Lung (tissue), 12 donors: ENCODE results near the gene PODNL1. TPM values are rescaled to one million over a fixed set of nuclear protein-coding genes. Genes with fewer than 3 reads are reported as not detected.
"Not testable (repeated sequence)": the region's sequence is repeated elsewhere in the genome, so short reads cannot be mapped to it uniquely, and the experiment has no call there.

Source experiments
- ATAC-seq: fragments of 200-7000 bp; cut with Tn5 transposase; one replicate; pipeline ENCODE4 v1.9.1; 2020; ENCODE audit warnings: moderate number of reproducible peaks; ENCODE audit not compliant: insufficient read depth, low FRiP score
- DNase-seq, 3 donors: peaks; one replicate each; pipeline ENCODE4 v3.0.0-alpha.2; 2013 to 2017
- H3K27ac ChIP-seq, 2 donors: one replicate each; pipeline ENCODE4 v1.5.1; 2013; ENCODE audit warnings: mild to moderate bottlenecking in 2 of 2, moderate library complexity in 2 of 2, control low read depth in 1 of 2, inconsistent platforms in 1 of 2, low read depth in 1 of 2, low read length in 1 of 2
- H3K27me3 ChIP-seq, 3 donors: one replicate each; pipeline ENCODE4 v1.5.1; 2013; ENCODE audit warnings: low read length in 2 of 3; ENCODE audit not compliant: control insufficient read depth in 3 of 3, insufficient read depth in 3 of 3
- H3K36me3 ChIP-seq, 4 donors: one replicate each; pipeline ENCODE4 v1.5.1; 2013; ENCODE audit warnings: low read length in 4 of 4, mild to moderate bottlenecking in 1 of 4, moderate library complexity in 1 of 4; ENCODE audit not compliant: control insufficient read depth in 4 of 4, insufficient read depth in 4 of 4
- H3K4me1 ChIP-seq, 5 donors: one replicate each; pipeline ENCODE4 v1.5.1; 2013; ENCODE audit warnings: low read length in 5 of 5, mild to moderate bottlenecking in 2 of 5, moderate library complexity in 1 of 5; ENCODE audit not compliant: control insufficient read depth in 5 of 5, insufficient read depth in 5 of 5
- H3K4me3 ChIP-seq: one replicate; pipeline ENCODE4 v1.5.1; 2013; ENCODE audit warnings: mild to moderate bottlenecking, control low read depth, moderate library complexity
- H3K9ac ChIP-seq, 2 donors: one replicate each; pipeline ENCODE4 v1.5.1; 2013; ENCODE audit warnings: low read length in 2 of 2, control low read depth in 1 of 2; ENCODE audit not compliant: insufficient read depth in 1 of 2
- H3K9me3 ChIP-seq, 4 donors: one replicate each; pipeline ENCODE4 v1.5.1; 2013; ENCODE audit warnings: low read length in 3 of 4, mild to moderate bottlenecking in 1 of 4, moderate library complexity in 1 of 4; ENCODE audit not compliant: control insufficient read depth in 4 of 4, insufficient read depth in 3 of 4
- WGBS, 2 donors: extraction: QIAGEN DNeasy Blood & Tissue Kit; methylation state at CpG; one replicate each; pipeline ENCODE4 v1.1.7; 2013; 5-methylcytosine and 5-hydroxymethylcytosine counted together
- polyA plus RNA-seq, 2 donors: library from polyadenylated mRNA; stranded (reverse); fragments of 200-250 nt; gene quantifications; one replicate each; pipeline ENCODE4 v1.2.1, GENCODE V29; 2013
- total RNA-seq, 2 donors: library from RNA; depleted of rRNA in 1 of 2; stranded (reverse); fragments of >200 nt in 1 of 2; gene quantifications; one replicate each; pipeline ENCODE4 v1.2.1, GENCODE V29; 2014 to 2021
- TF ChIP-seq, protein P1 (sequence below): IDR thresholded peaks from 2 replicates; pipeline ENCODE4 v1.5.1; 2012; ENCODE audit warnings: mild to moderate bottlenecking; ENCODE audit errors: control extremely low read depth, extremely low read depth
- donor health status: control.
- donor health status: control.
- donor health status: Bipolar disorder and iron deficiency.
- donor health status: healthy.
- donor health status: DM: yes; HTN: yes; CAD: no.

PODNL1 gene
- total and polyA plus RNA-seq, 4 donors: 0.55 to 6.4 (median 0.92) TPM

DNA sequence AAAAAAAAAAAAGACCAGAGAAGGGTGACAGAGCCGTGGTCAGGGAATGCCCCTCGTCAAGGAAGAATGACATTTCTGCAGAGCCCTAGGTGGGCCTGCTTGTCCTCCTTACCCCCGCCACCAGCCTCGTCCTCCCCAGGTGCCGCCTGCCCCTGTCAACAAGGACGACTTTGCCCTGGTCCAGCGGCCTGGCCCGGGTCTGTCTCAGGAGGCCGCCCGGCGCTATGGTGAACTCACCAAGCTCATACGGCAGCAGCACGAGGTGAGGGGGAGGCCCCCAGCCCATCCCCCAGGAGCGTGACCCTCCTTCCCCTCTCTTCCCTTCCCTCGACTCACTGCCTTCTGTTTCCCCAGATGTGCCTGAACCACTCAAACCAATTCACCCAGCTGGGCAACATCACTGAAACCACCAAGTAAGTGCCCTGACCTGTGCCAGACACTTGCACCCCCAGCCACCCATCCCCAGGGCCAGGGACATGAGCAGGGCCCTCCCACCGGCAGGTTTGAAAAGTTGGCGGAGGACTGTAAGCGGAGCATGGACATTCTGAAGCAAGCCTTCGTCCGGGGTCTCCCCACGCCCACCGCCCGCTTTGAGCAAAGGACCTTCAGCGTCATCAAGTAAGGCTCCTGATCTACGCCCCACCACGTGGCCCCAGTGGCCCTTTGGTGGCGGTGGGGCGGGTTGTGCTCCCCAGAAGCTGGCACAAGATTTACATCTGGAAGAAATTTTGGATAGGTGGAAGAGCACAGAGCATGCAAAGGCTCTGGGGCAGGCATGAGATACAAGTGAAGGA lies 14.8 kb downstream of the PODNL1 start:
- Histone ChIP-seq H3K4me3 (no peak overlapping the region), H3K9me3 (peaks cover 0 to 6% (median 0%) of the 10 kb centered on the region in 4 donors), H3K27me3 (no peaks in the 10 kb centered on the region), H3K9ac (no peak overlapping the region), H3K4me1 (peaks cover 0 to 10% (median 0%) of the 10 kb centered on the region in 5 donors), H3K36me3 (peaks cover 4 to 50% (median 17%) of the 10 kb centered on the region in 4 donors), H3K27ac (no peak overlapping the region)
- 96 to 97% methylated on average over 28 of the region's 28 CpGs for WGBS, 2 donors
- no peak for ATAC-seq
- TF ChIP-seq, protein P1, sequence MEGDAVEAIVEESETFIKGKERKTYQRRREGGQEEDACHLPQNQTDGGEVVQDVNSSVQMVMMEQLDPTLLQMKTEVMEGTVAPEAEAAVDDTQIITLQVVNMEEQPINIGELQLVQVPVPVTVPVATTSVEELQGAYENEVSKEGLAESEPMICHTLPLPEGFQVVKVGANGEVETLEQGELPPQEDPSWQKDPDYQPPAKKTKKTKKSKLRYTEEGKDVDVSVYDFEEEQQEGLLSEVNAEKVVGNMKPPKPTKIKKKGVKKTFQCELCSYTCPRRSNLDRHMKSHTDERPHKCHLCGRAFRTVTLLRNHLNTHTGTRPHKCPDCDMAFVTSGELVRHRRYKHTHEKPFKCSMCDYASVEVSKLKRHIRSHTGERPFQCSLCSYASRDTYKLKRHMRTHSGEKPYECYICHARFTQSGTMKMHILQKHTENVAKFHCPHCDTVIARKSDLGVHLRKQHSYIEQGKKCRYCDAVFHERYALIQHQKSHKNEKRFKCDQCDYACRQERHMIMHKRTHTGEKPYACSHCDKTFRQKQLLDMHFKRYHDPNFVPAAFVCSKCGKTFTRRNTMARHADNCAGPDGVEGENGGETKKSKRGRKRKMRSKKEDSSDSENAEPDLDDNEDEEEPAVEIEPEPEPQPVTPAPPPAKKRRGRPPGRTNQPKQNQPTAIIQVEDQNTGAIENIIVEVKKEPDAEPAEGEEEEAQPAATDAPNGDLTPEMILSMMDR: no peak
- no peak for DNase-seq

DNA sequence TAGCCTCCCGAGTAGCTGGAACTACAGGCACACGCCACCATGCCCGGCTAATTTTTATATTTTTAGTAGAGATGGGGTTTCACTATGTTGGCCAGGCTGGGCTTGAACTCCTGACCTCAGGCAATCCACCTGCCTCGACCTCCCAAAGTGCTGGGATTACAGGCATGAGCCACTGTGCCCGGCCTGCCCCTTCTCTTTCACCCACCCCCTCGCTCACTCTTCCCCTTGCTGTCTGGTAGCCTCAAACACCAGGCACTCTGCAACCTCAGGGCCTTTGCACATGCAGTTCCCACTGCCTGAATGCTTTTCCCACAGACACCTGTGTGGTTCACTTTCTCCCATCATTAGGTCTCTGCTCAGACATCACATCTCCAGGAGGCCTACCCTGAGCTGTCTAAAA lies 16.1 kb downstream of the PODNL1 start:
- whole genome bisulfite sequencing, 2 donors: 97 to 98% methylated on average over 6 of the region's 6 CpGs
- ATAC-seq, H3K9me3 ChIP-seq, H3K9ac ChIP-seq, H3K4me1 ChIP-seq, H3K27me3 ChIP-seq, H3K27ac ChIP-seq, H3K4me3 ChIP-seq, DNase-seq: not testable (repeated sequence)
- H3K36me3 ChIP-seq: peaks cover 4 to 49% (median 16%) of the 10 kb centered on the region in 4 donors

DNA sequence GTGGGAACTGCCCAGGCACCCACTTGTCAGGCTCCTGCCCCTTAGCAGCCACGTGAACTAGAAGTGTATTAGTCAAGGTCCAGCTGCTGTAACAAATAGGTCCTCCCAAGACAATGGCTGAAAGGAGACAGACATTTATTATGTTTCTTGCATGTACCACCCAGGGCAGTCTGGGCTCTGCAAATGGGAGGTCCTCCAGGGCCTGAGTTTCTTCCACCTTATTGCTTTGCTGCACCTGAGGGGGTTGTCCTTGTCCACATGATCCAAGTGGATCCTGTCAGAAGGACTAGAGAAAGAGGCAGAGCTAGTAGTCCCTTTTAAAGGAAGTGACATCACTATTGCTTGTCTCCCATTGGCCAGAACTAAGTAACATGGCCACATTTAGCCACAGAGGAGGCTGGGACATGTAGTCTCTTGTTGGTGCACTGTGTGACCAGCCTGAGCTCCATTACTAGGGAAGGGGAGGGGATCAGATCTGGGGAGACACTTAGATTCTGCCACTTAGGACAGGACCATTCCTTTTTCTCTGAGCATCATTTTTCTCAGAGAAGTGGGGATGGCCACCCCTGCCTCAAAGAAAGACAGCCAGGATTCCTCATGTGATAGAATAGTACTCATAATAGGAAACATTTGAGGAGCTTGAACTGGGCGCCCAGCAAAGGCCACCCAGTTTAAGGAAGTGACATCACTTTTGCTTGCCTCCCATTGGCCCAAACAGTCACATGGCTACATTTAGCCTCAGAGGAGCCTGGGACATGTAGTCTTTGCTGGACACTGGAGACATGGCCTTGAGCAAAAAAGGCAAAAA lies 17.1 kb downstream of the PODNL1 start:
- Histone ChIP-seq H3K27me3 (no peaks in the 10 kb centered on the region), H3K9me3 (peaks cover 0 to 6% (median 0%) of the 10 kb centered on the region in 4 donors), H3K4me1 (no peaks in the 10 kb centered on the region), H3K4me3 (no peak overlapping the region), H3K27ac (no peak overlapping the region), H3K9ac (no peak overlapping the region), H3K36me3 (peaks cover 4 to 45% (median 16%) of the 10 kb centered on the region in 4 donors)
- TF ChIP-seq, protein P1: no peak
- peak; percentile 59 for ATAC-seq
- 96 to 97% methylated on average over 2 of the region's 2 CpGs for WGBS, 2 donors
- peak in 2 of 3 donors; percentile 26 to 37 for DNase-seq

DNA sequence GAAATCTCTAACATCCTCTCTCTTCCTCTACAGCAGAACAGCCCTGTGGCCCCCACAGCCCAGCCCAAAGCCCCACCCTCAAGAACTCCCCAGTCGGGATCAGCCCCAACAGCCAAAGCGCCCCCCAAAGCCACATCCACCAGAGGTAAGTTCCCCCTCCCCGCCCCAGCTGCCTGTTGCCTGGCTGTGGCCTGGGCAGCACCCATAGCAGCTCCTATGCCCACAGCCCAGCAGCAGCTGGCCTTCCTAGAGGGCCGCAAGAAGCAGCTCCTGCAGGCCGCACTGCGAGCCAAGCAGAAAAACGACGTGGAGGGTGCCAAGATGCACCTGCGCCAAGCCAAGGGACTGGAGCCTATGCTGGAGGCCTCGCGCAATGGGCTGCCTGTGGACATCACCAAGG lies 17.7 kb downstream of the PODNL1 start:
- Histone ChIP-seq H3K9ac (no peak overlapping the region), H3K4me1 (no peaks in the 10 kb centered on the region), H3K27me3 (no peaks in the 10 kb centered on the region), H3K27ac (no peak overlapping the region), H3K9me3 (peaks cover 0 to 6% (median 0%) of the 10 kb centered on the region in 4 donors), H3K4me3 (no peak overlapping the region), H3K36me3 (peaks cover 4 to 46% (median 18%) of the 10 kb centered on the region in 4 donors)
- 98 to 99% methylated on average over 11 of the region's 11 CpGs for WGBS, 2 donors
- DNase-seq (no peak), ATAC-seq (no peak)
- TF ChIP-seq, protein P1: no peak
